Panc1 (cell line): ENCODE measurements around the gene DAPK1.

ENCODE experiments used
- POLR2AphosphoS5 ChIP-seq: IDR thresholded peaks from 2 replicates; pipeline ENCODE4 v1.6.1; 2012; ENCODE audit warnings: mild to moderate bottlenecking, low read depth, low read length, moderate library complexity
- REST ChIP-seq, 2 experiments: IDR thresholded peaks; 2 replicates each; pipeline ENCODE4 v1.6.1; 2011 to 2012; ENCODE audit warnings: low read depth in 2 of 2, control low read depth in 1 of 2, low read length in 1 of 2, mild to moderate bottlenecking in 1 of 2, moderate library complexity in 1 of 2; ENCODE audit not compliant: insufficient read depth in 1 of 2
- SIN3A ChIP-seq: IDR thresholded peaks from 2 replicates; pipeline ENCODE4 v1.6.1; 2012; ENCODE audit warnings: low read depth, mild to moderate bottlenecking, low read length, moderate library complexity, borderline replicate concordance; ENCODE audit not compliant: insufficient read depth
- TF ChIP-seq, protein P1 (sequence below): fragments of 450-650 bp; IDR thresholded peaks from 2 replicates; pipeline ENCODE4 v1.5.1; 2017; ENCODE audit warnings: mild to moderate bottlenecking

DNA sequence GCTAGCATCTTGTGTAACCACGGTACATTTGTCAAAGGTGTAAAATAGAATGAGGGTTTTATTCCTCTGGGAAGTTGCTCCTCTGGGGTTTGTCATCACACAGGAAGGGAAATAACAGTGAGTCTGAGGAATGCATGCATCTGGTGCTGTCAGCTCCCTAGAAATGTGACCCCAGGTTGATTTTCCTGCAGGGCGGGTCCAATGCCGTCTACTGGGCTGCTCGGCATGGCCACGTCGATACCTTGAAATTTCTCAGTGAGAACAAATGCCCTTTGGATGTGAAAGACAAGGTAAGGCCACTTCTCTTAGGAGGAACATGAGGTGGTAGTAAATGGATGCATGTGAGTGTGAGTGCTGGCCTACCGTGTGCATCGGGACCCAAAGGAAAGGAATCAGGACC lies 149.4 kb downstream of the DAPK1 start:
- TF ChIP-seq, protein P1, sequence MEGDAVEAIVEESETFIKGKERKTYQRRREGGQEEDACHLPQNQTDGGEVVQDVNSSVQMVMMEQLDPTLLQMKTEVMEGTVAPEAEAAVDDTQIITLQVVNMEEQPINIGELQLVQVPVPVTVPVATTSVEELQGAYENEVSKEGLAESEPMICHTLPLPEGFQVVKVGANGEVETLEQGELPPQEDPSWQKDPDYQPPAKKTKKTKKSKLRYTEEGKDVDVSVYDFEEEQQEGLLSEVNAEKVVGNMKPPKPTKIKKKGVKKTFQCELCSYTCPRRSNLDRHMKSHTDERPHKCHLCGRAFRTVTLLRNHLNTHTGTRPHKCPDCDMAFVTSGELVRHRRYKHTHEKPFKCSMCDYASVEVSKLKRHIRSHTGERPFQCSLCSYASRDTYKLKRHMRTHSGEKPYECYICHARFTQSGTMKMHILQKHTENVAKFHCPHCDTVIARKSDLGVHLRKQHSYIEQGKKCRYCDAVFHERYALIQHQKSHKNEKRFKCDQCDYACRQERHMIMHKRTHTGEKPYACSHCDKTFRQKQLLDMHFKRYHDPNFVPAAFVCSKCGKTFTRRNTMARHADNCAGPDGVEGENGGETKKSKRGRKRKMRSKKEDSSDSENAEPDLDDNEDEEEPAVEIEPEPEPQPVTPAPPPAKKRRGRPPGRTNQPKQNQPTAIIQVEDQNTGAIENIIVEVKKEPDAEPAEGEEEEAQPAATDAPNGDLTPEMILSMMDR = no peak
- TF ChIP-seq REST (IDR thresholded peaks at IDR 0.05; ENCODE audit: insufficient read depth in 1 of 2, low read depth in 2 of 2, low read length in 1 of 2) (no peak), POLR2AphosphoS5 (no peak), SIN3A (no peak)
